K562 (cell line): ENCODE data around the gene NDUFAB1. TPM values are rescaled to one million over a fixed set of nuclear protein-coding genes. Genes with fewer than 3 reads are reported as not detected.
A peak's percentile ranks its signal among the peaks of the same experiment; 100 is the strongest.

Source experiments
- ATAC-seq: fragments of 200-7000 bp; cut with Tn5 transposase; 3 replicates; pipeline ENCODE4 v1.9.1; 2020; ENCODE audit warnings: moderate library complexity
- BruUV-seq: library from RNA; stranded (reverse); fragments of 400-500 nt; replicated peaks from 2 replicates; lab custom pipeline; 2021; lab: Mats Ljungman, UMichigan
- CTCF ChIA-PET: fragments of 300-600 bp; formaldehyde crosslinking; extraction: SDS; loops from one replicate; lab custom pipeline; 2021; ENCODE audit warnings: low intra/inter-chr PET ratio; lab: Yijun Ruan, JAX
- POLR2A ChIA-PET: fragments of 300-600, 350-650 bp; sonication (Branson Sonifier 250); formaldehyde crosslinking; extraction: SDS; loops from one replicate; lab custom pipeline; 2021; ENCODE audit warnings: antibody characterized with exemption, inconsistent platforms; lab: Yijun Ruan, JAX
- DNase-seq, 4 experiments: peaks; one replicate each; pipeline versions ENCODE4 v3.0.0 to v3.0.0-alpha.2; 2011 to 2018; ENCODE audit warnings: low spot score in 3 of 4, mixed read lengths in 3 of 4; ENCODE audit errors: extremely low read depth in 1 of 4
- FAIRE-seq: peaks from 2 replicates; lab custom pipeline; 2011; peaks lifted over from hg19 to GRCh38; lab: Jason Lieb, UNC
- H2AFZ ChIP-seq: 2 replicates; pipeline ENCODE4 v1.6.0; 2011; ENCODE audit warnings: low read depth, low read length, control low read depth, inconsistent platforms
- H3K27ac ChIP-seq: fragments of 200-600 bp; 3 replicates; pipeline ENCODE4 v1.8.0; 2011; ENCODE audit warnings: low read depth, mild to moderate bottlenecking, control low read depth, inconsistent platforms, low read length, moderate library complexity, mixed read lengths; ENCODE audit errors: extremely low read depth
- H3K27me3 ChIP-seq, 2 experiments: fragments of 300-600 bp in 1 of 2; 2 replicates in 1 of 2; 3 replicates in 1 of 2; pipeline versions ENCODE4 v1.6.0 to v1.8.0; 2011; ENCODE audit warnings: inconsistent platforms in 2 of 2, low read length in 2 of 2, mild to moderate bottlenecking in 1 of 2, mixed read lengths in 1 of 2, moderate library complexity in 1 of 2; ENCODE audit not compliant: control insufficient read depth in 2 of 2, insufficient read depth in 2 of 2
- H3K36me3 ChIP-seq: fragments of 300-600 bp; 3 replicates; pipeline ENCODE4 v1.8.0; 2011; ENCODE audit warnings: mild to moderate bottlenecking, low read length, inconsistent platforms; ENCODE audit not compliant: control insufficient read depth, insufficient read depth
- H3K4me1 ChIP-seq, 2 experiments: fragments of 200-600 bp in 1 of 2; replicated peaks in 1 of 2; 2 replicates in 1 of 2; 3 replicates in 1 of 2; pipeline versions ENCODE4 v1.5.1 to v1.8.0; 2011; ENCODE audit warnings: inconsistent platforms in 2 of 2, low read length in 2 of 2, mild to moderate bottlenecking in 1 of 2, mixed read lengths in 1 of 2, moderate library complexity in 1 of 2; ENCODE audit not compliant: control insufficient read depth in 2 of 2, insufficient read depth in 2 of 2
- H3K4me2 ChIP-seq: 2 replicates; pipeline ENCODE4 v1.6.1; 2011; ENCODE audit warnings: low read length, control low read depth, inconsistent platforms, mixed read lengths; ENCODE audit not compliant: insufficient read depth
- H3K4me3 ChIP-seq: fragments of 200-600 bp; sonication (generic), shearing (Covaris generic); 2 replicates; pipeline ENCODE4 v1.5.1; 2016; ENCODE audit warnings: control low read depth, inconsistent platforms
- H3K79me2 ChIP-seq: fragments of 200-600 bp; 3 replicates; pipeline ENCODE4 v1.8.0; 2011; ENCODE audit warnings: low read length, inconsistent platforms; ENCODE audit not compliant: control insufficient read depth, insufficient read depth
- H3K9ac ChIP-seq, 2 experiments: 2 replicates each; pipeline versions ENCODE4 v1.6.0 to v1.6.1; 2011; ENCODE audit warnings: low read depth in 2 of 2, low read length in 2 of 2, control low read depth in 1 of 2, inconsistent platforms in 1 of 2, mild to moderate bottlenecking in 1 of 2, mixed read lengths in 1 of 2; ENCODE audit not compliant: insufficient read depth in 1 of 2
- H3K9me1 ChIP-seq: one replicate; pipeline ENCODE4 v1.6.0; 2011; ENCODE audit warnings: inconsistent platforms, mild to moderate bottlenecking, low read length, moderate library complexity; ENCODE audit not compliant: control insufficient read depth, insufficient read depth
- H3K9me3 ChIP-seq: replicated peaks from 2 replicates; pipeline ENCODE4 v1.5.1; 2011; ENCODE audit warnings: low read depth, low read length, inconsistent platforms; ENCODE audit not compliant: control insufficient read depth, insufficient read depth
- H4K20me1 ChIP-seq: replicated peaks from 2 replicates; pipeline ENCODE4 v1.6.1; 2011; ENCODE audit warnings: low read length, inconsistent platforms, mixed read lengths; ENCODE audit not compliant: control insufficient read depth, insufficient read depth
- MYC ChIP-seq, 2 experiments: fragments of 250-450 bp in 1 of 2; sonication (Bioruptor Pico) in 1 of 2; IDR thresholded peaks; 2 replicates each; pipeline versions ENCODE4 v1.5.1 to v1.6.1; 2012 to 2021; ENCODE audit warnings: low read depth in 2 of 2, borderline replicate concordance in 1 of 2, improper control_type of control experiment in 1 of 2, low read length in 1 of 2, mild to moderate bottlenecking in 1 of 2, moderate library complexity in 1 of 2
- NFIC ChIP-seq: fragments of 450-650 bp; IDR thresholded peaks from 2 replicates; pipeline ENCODE4 v1.6.1; 2017; ENCODE audit warnings: mild to moderate bottlenecking, inconsistent platforms
- ZBTB17 ChIP-seq: fragments of 450-650 bp; formaldehyde crosslinking; IDR thresholded peaks from 2 replicates; pipeline ENCODE4 v1.4.0; 2020; ENCODE audit warnings: mild to moderate bottlenecking
- ZSCAN29 ChIP-seq: fragments of 450-650 bp; IDR thresholded peaks from 2 replicates; pipeline ENCODE4 v1.6.1; 2017
- WGBS: fragments of 100-300 bp; shearing (Covaris generic); methylation state at CpG from one replicate; pipeline ENCODE4 v1.1.6; 2016; ENCODE audit warnings: low coverage, mixed read lengths; ENCODE audit not compliant: insufficient coverage; ENCODE audit errors: missing lambda C conversion rate; 5-methylcytosine and 5-hydroxymethylcytosine counted together
- in situ Hi-C: fragments of 300-500 bp; cut with MboI; formaldehyde crosslinking; loops from 4 replicates; pipeline ENCODE4 v1.15.0; 2018; ENCODE audit warnings: inconsistent platforms, mixed read lengths
- intact Hi-C: fragments of 100-400 bp; cut with micrococcal nuclease; formaldehyde crosslinking; loops from 2 replicates; pipeline ENCODE4 v1.14.2; 2022
- polyA plus RNA-seq, 8 experiments: library from polyadenylated mRNA; depleted of rRNA in 4 of 8; stranded (reverse) in 5 of 8; unstranded in 3 of 8; fragments of >200 nt; fragmentation: Nextera tagmentation in 2 of 8; fragmentation: Illumina TruSeq in 1 of 8; extraction: Ambion mirVana in 2 of 8; extraction: Trizol in 1 of 8; gene quantifications; 2 replicates each; pipeline versions ENCODE4 v1.2.1 to v1.2.3, GENCODE V29; 2011 to 2014; ENCODE audit warnings: inconsistent platforms in 1 of 8, missing spikeins in 1 of 8
- total RNA-seq, 7 experiments: library from RNA; depleted of rRNA in 6 of 7; stranded (reverse); fragments of >200 nt in 6 of 7; fragmentation: Illumina TruSeq in 2 of 7; extraction: Trizol in 2 of 7; gene quantifications; 2 replicates each; pipeline versions ENCODE4 v1.2.1 to v1.2.3, GENCODE V29; 2011 to 2021; ENCODE audit warnings: low replicate concordance in 1 of 7
- TF ChIP-seq, protein P1 (sequence below), 3 experiments: IDR thresholded peaks in 2 of 3; conservative IDR thresholded peaks in 1 of 3; 2 replicates each; pipeline ENCODE4 v1.5.1; 2011 to 2012; ENCODE audit warnings: low read length in 3 of 3, mild to moderate bottlenecking in 3 of 3, control low read depth in 2 of 3, improper control_type of control experiment in 1 of 3, inconsistent platforms in 1 of 3, low read depth in 1 of 3, mixed read lengths in 1 of 3, moderate library complexity in 1 of 3; ENCODE audit not compliant: insufficient read depth in 2 of 3

The NDUFAB1 gene
- total and polyA plus RNA-seq, 9 of the 15 experiments (the other 6 are each of a cell fraction or from before 2014, with no cell fraction given), result 123 to 481 (median 238) TPM

- POLR2A ChIA-PET, result interaction anchor here (1.4 kb wide), 2 partner anchors 9 to 24 kb away, joined by 3 to 4 read pairs; no protein-coding TSS in a partner anchor
- intact Hi-C loops (no loop called here), in situ Hi-C loops (no loop called here)
- 61% methylated on average over 5 of the region's 5 CpGs for WGBS
- no peaks in the 10 kb centered on the region for H3K79me2 ChIP-seq
- no TSS peak for BruUV-seq
- H3K9me1 ChIP-seq, result no peaks in the 10 kb centered on the region
- no peak overlapping the region for H3K9ac ChIP-seq
- no peak overlapping the region for H3K4me2 ChIP-seq
- DNase-seq (no peak), FAIRE-seq (no peak), ATAC-seq (no peak)
- TF ChIP-seq NFIC (peak; percentile 78), MYC (IDR thresholded peaks at IDR 0.05; ENCODE audit: low read depth, low read length) (no peak), MYC (CRISPR knock-in tag; IDR thresholded peaks at IDR 0.05; ENCODE audit: borderline replicate concordance, low read depth) (no peak), ZSCAN29 (no peak), ZBTB17 (CRISPR knock-in tag) (no peak)
- TF ChIP-seq, protein P1, sequence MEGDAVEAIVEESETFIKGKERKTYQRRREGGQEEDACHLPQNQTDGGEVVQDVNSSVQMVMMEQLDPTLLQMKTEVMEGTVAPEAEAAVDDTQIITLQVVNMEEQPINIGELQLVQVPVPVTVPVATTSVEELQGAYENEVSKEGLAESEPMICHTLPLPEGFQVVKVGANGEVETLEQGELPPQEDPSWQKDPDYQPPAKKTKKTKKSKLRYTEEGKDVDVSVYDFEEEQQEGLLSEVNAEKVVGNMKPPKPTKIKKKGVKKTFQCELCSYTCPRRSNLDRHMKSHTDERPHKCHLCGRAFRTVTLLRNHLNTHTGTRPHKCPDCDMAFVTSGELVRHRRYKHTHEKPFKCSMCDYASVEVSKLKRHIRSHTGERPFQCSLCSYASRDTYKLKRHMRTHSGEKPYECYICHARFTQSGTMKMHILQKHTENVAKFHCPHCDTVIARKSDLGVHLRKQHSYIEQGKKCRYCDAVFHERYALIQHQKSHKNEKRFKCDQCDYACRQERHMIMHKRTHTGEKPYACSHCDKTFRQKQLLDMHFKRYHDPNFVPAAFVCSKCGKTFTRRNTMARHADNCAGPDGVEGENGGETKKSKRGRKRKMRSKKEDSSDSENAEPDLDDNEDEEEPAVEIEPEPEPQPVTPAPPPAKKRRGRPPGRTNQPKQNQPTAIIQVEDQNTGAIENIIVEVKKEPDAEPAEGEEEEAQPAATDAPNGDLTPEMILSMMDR (IDR thresholded peaks at IDR 0.05 in 2 of 3, conservative IDR thresholded peaks at IDR 0.05 in 1 of 3; ENCODE audit: insufficient read depth in 2 of 3, low read depth in 1 of 3, low read length in 3 of 3), result no peak
- H2AFZ ChIP-seq, result no peak overlapping the region
- no peaks in the 10 kb centered on the region for H3K9me3 ChIP-seq
- H3K4me3 ChIP-seq, result no peak overlapping the region
- CTCF ChIA-PET, result no interaction called here
- H3K27me3 ChIP-seq, result no peaks in the 10 kb centered on the region
- peaks cover 53% of the 10 kb centered on the region for H3K36me3 ChIP-seq
- H3K4me1 ChIP-seq, result no peaks in the 10 kb centered on the region; a peak in 1 of 5 replicates
- H3K27ac ChIP-seq, result no peak overlapping the region
- H4K20me1 ChIP-seq, result no peaks in the 10 kb centered on the region; the same call in 1 of the 2 replicates
Observed at GRCh38 chr16:23578101-23578830, 17.9 kb downstream of the NDUFAB1 start.
